ENCODE measurements around the gene BIVM.

The BIVM gene

GRCh38 chr13:102870677-102871415 is 71.9 kb downstream of the BIVM start:
- no peak overlapping the region for H3K27ac ChIP-seq (ENCODE audit: low read length)
- H3K27me3 ChIP-seq (ENCODE audit: control insufficient read depth, insufficient read depth, low read length): no peaks in the 10 kb centered on the region
- H3K9me3 ChIP-seq (ENCODE audit: control insufficient read depth, low read depth, low read length): no peaks in the 10 kb centered on the region
- no peak overlapping the region for H3K4me3 ChIP-seq (ENCODE audit: low read length)
- H3K9ac ChIP-seq (ENCODE audit: low read length): no peak overlapping the region
- H3K36me3 ChIP-seq (ENCODE audit: control insufficient read depth, low read depth, low read length): peaks cover 23% of the 10 kb centered on the region
- peaks cover under 1% of the 10 kb centered on the region for H3K4me1 ChIP-seq (ENCODE audit: control insufficient read depth, low read depth, low read length)

- H3K9ac ChIP-seq (ENCODE audit: low read length): no peak overlapping the region
- H3K4me1 ChIP-seq (ENCODE audit: control insufficient read depth, low read depth, low read length): peaks cover 7% of the 10 kb centered on the region
- no peak overlapping the region for H3K27ac ChIP-seq (ENCODE audit: low read length)
- no peak overlapping the region for H3K4me3 ChIP-seq (ENCODE audit: low read length)
- no peaks in the 10 kb centered on the region for H3K27me3 ChIP-seq (ENCODE audit: control insufficient read depth, insufficient read depth, low read length)
- peaks cover 13% of the 10 kb centered on the region for H3K36me3 ChIP-seq (ENCODE audit: control insufficient read depth, low read depth, low read length)
- no peaks in the 10 kb centered on the region for H3K9me3 ChIP-seq (ENCODE audit: control insufficient read depth, low read depth, low read length)
These were observed 73.2 kb downstream of the BIVM start for GRCh38 chr13:102872131-102872530.

GRCh38 chr13:102872531-102872930 is 73.6 kb downstream of the BIVM start:
- H3K4me1 ChIP-seq (ENCODE audit: control insufficient read depth, low read depth, low read length): peaks cover 7% of the 10 kb centered on the region
- no peaks in the 10 kb centered on the region for H3K27me3 ChIP-seq (ENCODE audit: control insufficient read depth, insufficient read depth, low read length)
- no peak overlapping the region for H3K27ac ChIP-seq (ENCODE audit: low read length)
- no peak overlapping the region for H3K9ac ChIP-seq (ENCODE audit: low read length)
- peaks cover 12% of the 10 kb centered on the region for H3K36me3 ChIP-seq (ENCODE audit: control insufficient read depth, low read depth, low read length)
- H3K4me3 ChIP-seq (ENCODE audit: low read length): no peak overlapping the region
- no peaks in the 10 kb centered on the region for H3K9me3 ChIP-seq (ENCODE audit: control insufficient read depth, low read depth, low read length)

GRCh38 chr13:102873653-102874052 is 74.7 kb downstream of the BIVM start:
- peaks cover 7% of the 10 kb centered on the region for H3K36me3 ChIP-seq (ENCODE audit: control insufficient read depth, low read depth, low read length)
- H3K9ac ChIP-seq (ENCODE audit: low read length): no peak overlapping the region
- no peaks in the 10 kb centered on the region for H3K9me3 ChIP-seq (ENCODE audit: control insufficient read depth, low read depth, low read length)

GRCh38 chr13:102875256-102875655 is 76.3 kb downstream of the BIVM start:
- Histone ChIP-seq H3K36me3 (ENCODE audit: control insufficient read depth, low read depth, low read length) (peaks cover 7% of the 10 kb centered on the region), H3K4me1 (ENCODE audit: control insufficient read depth, low read depth, low read length) (peaks cover 7% of the 10 kb centered on the region), H3K4me3 (ENCODE audit: low read length) (no peak overlapping the region), H3K9me3 (ENCODE audit: control insufficient read depth, low read depth, low read length) (no peaks in the 10 kb centered on the region), H3K9ac (ENCODE audit: low read length) (no peak overlapping the region), H3K27me3 (ENCODE audit: control insufficient read depth, insufficient read depth, low read length) (no peaks in the 10 kb centered on the region), H3K27ac (ENCODE audit: low read length) (no peak overlapping the region)

More at GRCh38 chr13:102873653-102874052, 74.7 kb downstream of the BIVM start:
- peaks cover 7% of the 10 kb centered on the region for H3K4me1 ChIP-seq (ENCODE audit: control insufficient read depth, low read depth, low read length)
- no peak overlapping the region for H3K4me3 ChIP-seq (ENCODE audit: low read length)
- no peaks in the 10 kb centered on the region for H3K27me3 ChIP-seq (ENCODE audit: control insufficient read depth, insufficient read depth, low read length)
- no peak overlapping the region for H3K27ac ChIP-seq (ENCODE audit: low read length)

GRCh38 chr13:102877303-102877702 is 78.4 kb downstream of the BIVM start:
- H3K36me3 ChIP-seq (ENCODE audit: control insufficient read depth, low read depth, low read length): peaks cover 5% of the 10 kb centered on the region
- H3K27me3 ChIP-seq (ENCODE audit: control insufficient read depth, insufficient read depth, low read length): no peaks in the 10 kb centered on the region
- peaks cover 7% of the 10 kb centered on the region for H3K4me1 ChIP-seq (ENCODE audit: control insufficient read depth, low read depth, low read length)
- no peak overlapping the region for H3K9ac ChIP-seq (ENCODE audit: low read length)
- no peak overlapping the region for H3K4me3 ChIP-seq (ENCODE audit: low read length)
- no peak overlapping the region for H3K27ac ChIP-seq (ENCODE audit: low read length)
- H3K9me3 ChIP-seq (ENCODE audit: control insufficient read depth, low read depth, low read length): no peaks in the 10 kb centered on the region

- Histone ChIP-seq H3K27me3 (ENCODE audit: control insufficient read depth, insufficient read depth, low read length) (no peaks in the 10 kb centered on the region), H3K27ac (ENCODE audit: low read length) (no peak overlapping the region), H3K4me3 (ENCODE audit: low read length) (no peak overlapping the region), H3K36me3 (ENCODE audit: control insufficient read depth, low read depth, low read length) (no peaks in the 10 kb centered on the region), H3K4me1 (ENCODE audit: control insufficient read depth, low read depth, low read length) (peaks cover 7% of the 10 kb centered on the region), H3K9ac (ENCODE audit: low read length) (no peak overlapping the region), H3K9me3 (ENCODE audit: control insufficient read depth, low read depth, low read length) (no peaks in the 10 kb centered on the region)
These were observed 79.6 kb downstream of the BIVM start for GRCh38 chr13:102878481-102878880.

GRCh38 chr13:102879793-102880499 is 81.0 kb downstream of the BIVM start:
- Histone ChIP-seq H3K4me3 (ENCODE audit: low read length) (no peak overlapping the region), H3K9me3 (ENCODE audit: control insufficient read depth, low read depth, low read length) (no peaks in the 10 kb centered on the region), H3K4me1 (ENCODE audit: control insufficient read depth, low read depth, low read length) (peaks cover 7% of the 10 kb centered on the region), H3K36me3 (ENCODE audit: control insufficient read depth, low read depth, low read length) (no peaks in the 10 kb centered on the region), H3K9ac (ENCODE audit: low read length) (no peak overlapping the region), H3K27ac (ENCODE audit: low read length) (no peak overlapping the region), H3K27me3 (ENCODE audit: control insufficient read depth, insufficient read depth, low read length) (no peaks in the 10 kb centered on the region)

- Histone ChIP-seq H3K9ac (ENCODE audit: low read length) (no peak overlapping the region), H3K36me3 (ENCODE audit: control insufficient read depth, low read depth, low read length) (no peaks in the 10 kb centered on the region), H3K27me3 (ENCODE audit: control insufficient read depth, insufficient read depth, low read length) (no peaks in the 10 kb centered on the region), H3K9me3 (ENCODE audit: control insufficient read depth, low read depth, low read length) (no peaks in the 10 kb centered on the region), H3K4me3 (ENCODE audit: low read length) (no peak overlapping the region), H3K4me1 (ENCODE audit: control insufficient read depth, low read depth, low read length) (no peaks in the 10 kb centered on the region), H3K27ac (ENCODE audit: low read length) (no peak overlapping the region)
These were observed 83.1 kb downstream of the BIVM start for GRCh38 chr13:102881819-102882686.
